Suppressor macrophage (primary cell): Measurements from ENCODE around the gene NT5C3B.
"Not testable (repeated sequence)": the region's sequence is repeated elsewhere in the genome, so short reads cannot be mapped to it uniquely, and the experiment has no call there.

Experiments
- DNase-seq, 4 experiments: peaks; one replicate each; pipeline ENCODE4 v3.0.0-alpha.2; 2020 to 2022

The NT5C3B gene

GRCh38 chr17:41839448-41839847 lies 3.4 kb upstream of the NT5C3B start:
- DNase-seq: not testable (repeated sequence)

- no peak for DNase-seq
Observed at GRCh38 chr17:41837761-41838538, 1.9 kb upstream of the NT5C3B start, which contains the start of gene KLHL10. Gene KLHL10 (plus strand): TSS chr17:41837825. CDS start chr17:41837933, 108 bp downstream.

DNA sequence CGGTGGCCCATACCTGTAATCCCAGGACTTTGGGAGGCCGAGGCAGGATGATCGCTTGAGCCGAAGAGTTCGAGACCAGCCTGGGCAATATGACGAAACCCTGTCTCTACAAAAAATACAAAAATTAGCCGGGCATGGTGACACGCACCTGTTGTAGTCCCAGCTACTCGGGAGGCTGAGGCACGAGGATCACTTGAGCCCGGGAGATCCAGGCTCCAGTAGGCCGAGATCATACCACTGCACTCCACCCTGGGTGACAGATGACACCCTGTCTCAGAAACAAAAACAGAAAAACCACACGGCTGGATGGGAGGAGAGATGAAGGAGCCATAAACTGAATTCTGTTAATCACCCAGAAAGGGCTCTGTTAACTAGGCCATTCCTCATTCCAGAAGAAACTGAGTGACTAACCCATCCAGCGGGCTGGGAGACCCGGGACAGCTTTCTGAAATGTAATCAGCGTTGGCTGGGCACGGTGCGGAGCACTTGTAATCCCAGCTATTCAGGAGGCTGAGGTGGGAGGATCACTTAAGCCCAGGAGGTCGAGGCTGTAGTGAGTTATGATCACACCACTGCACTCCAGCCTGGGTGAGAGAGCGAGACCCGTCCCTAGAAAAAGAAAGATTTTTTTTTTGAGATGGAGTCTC lies 641 bp upstream of the NT5C3B start:
- DNase-seq: no peak

- peak in 3 of 4 experiments; percentile 43 to 52 (median 43) for DNase-seq
Observed at GRCh38 chr17:41835214-41835799, 725 bp downstream of the NT5C3B start.

GRCh38 chr17:41829961-41830360 lies 6.1 kb downstream of the NT5C3B start:
- DNase-seq: not testable (repeated sequence)

DNA sequence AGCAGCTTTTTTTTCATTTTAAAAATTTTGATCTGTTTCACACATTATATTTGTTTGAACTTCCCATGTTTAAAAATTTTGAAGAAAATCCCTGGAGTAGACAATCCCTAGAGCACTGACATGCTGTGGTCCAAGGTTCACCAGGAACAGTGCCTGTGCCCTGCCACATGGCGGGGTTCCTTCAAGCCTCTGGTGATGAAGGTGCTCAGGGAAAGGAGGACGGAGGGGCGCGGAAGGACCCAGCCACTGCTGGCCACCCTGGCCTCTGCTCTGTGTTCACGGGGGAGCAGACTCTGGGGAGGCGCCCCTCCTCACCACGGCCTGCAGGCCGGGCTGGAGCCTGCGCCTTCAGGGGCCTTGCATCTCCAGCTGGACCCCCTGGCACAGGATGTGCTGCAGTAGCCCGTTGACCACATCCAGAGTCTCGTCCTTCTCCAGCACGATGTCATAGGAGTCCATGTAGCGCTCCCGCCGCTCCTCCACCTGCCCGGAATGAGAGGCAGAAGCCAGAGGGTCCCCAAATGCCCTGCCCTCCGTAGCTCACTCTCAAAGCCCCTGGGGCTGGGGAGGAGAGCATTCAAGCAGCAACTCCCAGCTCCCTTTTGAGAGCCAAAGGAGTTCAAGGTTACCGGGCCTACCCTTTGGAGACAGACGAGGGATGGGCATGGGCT lies 10.7 kb downstream of the NT5C3B start:
- DNase-seq: no peak

DNA sequence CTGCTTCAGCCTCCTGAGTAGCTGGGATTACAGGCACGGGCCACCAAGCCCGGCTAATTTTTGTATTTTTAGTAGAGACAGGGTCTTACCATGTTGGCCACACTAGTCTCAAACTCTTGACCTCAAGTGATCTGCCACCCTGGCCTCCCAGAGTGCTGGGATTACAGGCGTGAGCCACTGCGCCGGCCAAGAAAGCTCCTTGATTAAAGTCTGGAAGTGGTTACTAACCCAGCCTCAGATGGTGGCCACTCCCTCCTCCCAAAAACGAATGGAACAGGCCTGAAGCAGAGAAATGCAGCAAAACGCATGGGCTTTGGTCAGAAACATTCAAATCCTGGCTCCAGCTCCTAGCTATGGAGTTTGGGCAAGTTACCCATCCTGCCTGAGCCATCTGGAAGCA lies 11.9 kb downstream of the NT5C3B start:
- DNase-seq: no peak

- DNase-seq: no peak
Observed at GRCh38 chr17:41823580-41823979, 12.5 kb downstream of the NT5C3B start.

GRCh38 chr17:41823141-41823524 lies 12.9 kb downstream of the NT5C3B start:
- DNase-seq: no peak

DNA sequence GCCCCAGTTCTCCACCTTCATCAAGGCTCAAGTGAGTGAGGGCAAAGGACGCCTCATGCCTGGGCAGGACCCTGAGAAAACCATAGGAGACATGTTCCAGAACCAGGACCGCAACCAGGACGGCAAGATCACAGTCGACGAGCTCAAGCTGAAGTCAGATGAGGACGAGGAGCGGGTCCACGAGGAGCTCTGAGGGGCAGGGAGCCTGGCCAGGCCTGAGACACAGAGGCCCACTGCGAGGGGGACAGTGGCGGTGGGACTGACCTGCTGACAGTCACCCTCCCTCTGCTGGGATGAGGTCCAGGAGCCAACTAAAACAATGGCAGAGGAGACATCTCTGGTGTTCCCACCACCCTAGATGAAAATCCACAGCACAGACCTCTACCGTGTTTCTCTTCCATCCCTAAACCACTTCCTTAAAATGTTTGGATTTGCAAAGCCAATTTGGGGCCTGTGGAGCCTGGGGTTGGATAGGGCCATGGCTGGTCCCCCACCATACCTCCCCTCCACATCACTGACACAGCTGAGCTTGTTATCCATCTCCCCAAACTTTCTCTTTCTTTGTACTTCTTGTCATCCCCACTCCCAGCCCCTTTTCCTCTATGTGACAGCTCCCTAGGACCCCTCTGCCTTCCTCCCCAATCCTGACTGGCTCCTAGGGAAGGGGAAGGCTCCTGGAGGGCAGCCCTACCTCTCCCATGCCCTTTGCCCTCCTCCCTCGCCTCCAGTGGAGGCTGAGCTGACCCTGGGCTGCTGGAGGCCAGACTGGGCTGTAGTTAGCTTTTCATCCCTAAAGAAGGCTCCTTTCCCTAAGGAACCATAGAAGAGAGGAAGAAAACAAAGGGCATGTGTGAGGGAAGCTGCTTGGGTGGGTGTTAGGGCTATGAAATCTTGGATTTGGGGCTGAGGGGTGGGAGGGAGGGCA lies 13.6 kb downstream of the NT5C3B start:
- DNase-seq: no peak

DNA sequence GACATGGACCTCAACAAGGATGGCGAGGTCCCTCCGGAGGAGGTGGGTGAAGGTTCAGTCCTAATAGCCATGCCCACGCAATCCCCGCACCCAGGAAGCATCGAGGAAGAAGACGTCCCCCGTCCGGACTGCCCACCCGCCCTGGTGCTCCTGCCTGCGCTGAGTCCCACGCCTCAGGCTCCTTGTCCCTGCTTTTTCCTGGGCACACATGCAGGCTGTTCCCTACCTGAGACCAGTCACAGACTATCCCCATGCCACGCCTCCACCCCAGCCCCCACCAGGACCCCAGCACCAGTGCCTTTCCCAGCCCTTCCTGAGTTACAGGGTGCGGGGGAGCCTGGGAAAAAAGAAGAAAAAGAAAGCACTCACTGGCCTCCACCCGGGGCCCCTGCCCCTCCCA lies 14.3 kb downstream of the NT5C3B start:
- no peak for DNase-seq

GRCh38 chr17:41818024-41818423 lies 18.0 kb downstream of the NT5C3B start:
- DNase-seq: no peak

- no peak for DNase-seq
Observed at GRCh38 chr17:41816637-41817320, 19.3 kb downstream of the NT5C3B start.

GRCh38 chr17:41814195-41814594 lies 21.8 kb downstream of the NT5C3B start:
- DNase-seq: no peak

GRCh38 chr17:41813699-41814124 lies 22.3 kb downstream of the NT5C3B start:
- no peak for DNase-seq

DNA sequence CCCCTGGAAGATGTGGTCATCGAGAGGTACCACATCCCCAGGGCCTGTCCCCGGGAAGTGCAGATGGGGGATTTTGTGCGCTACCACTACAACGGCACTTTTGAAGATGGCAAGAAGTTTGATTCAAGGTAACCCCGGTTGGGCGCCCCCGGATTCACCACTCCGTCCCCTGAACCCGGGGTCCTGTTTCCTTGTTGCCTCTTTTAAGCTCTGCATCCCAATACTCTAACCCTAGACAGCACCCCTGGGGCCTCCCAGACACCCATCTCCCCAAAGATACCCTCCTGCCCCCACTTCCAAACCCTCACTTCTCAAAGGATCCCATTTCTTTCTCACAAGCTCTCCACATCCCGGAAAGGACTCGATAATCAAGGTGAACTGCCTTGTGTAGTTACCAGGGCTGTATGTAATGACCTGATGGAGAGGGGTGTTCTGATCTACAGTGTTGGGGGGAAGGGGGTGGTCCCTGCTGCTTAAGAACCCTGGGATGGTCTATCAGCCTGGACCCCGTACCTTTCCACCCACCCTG lies 22.8 kb downstream of the NT5C3B start:
- no peak for DNase-seq

DNA sequence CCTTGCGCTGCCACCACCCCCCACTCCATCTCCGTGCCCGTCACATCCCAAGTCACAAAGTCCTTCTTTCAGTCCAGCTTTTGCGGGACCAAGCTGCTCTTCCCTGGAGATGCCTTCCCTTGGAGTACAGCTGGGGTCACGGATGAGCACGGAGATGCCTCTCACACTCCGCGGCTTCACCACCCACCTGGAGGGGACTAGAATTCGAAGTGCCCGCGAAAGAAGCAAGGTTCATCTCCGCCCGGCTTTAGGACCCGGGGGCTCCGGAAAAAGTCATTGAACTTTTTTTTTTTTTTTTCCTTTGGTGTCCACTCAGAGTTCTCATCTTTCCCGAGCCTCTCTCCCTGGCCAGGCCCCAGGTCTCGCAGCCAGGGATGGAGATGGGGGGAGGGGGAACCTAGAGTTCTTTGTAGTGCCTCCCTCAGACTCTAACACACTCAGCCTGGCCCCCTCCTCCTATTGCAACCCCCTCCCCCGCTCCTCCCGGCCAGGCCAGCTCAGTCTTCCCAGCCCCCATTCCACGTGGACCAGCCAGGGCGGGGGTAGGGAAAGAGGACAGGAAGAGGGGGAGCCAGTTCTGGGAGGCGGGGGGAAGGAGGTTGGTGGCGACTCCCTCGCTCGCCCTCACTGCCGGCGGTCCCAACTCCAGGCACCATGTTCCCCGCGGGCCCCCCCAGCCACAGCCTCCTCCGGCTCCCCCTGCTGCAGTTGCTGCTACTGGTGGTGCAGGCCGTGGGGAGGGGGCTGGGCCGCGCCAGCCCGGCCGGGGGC lies 23.5 kb downstream of the NT5C3B start, which contains the start of gene FKBP10:
FKBP10 (plus strand) TSS at position 624 of the 771 bp plus-strand sequence; CDS start at position 655, 31 bp downstream.
- DNase-seq: peak in 2 of 4 experiments; percentile 13

DNA sequence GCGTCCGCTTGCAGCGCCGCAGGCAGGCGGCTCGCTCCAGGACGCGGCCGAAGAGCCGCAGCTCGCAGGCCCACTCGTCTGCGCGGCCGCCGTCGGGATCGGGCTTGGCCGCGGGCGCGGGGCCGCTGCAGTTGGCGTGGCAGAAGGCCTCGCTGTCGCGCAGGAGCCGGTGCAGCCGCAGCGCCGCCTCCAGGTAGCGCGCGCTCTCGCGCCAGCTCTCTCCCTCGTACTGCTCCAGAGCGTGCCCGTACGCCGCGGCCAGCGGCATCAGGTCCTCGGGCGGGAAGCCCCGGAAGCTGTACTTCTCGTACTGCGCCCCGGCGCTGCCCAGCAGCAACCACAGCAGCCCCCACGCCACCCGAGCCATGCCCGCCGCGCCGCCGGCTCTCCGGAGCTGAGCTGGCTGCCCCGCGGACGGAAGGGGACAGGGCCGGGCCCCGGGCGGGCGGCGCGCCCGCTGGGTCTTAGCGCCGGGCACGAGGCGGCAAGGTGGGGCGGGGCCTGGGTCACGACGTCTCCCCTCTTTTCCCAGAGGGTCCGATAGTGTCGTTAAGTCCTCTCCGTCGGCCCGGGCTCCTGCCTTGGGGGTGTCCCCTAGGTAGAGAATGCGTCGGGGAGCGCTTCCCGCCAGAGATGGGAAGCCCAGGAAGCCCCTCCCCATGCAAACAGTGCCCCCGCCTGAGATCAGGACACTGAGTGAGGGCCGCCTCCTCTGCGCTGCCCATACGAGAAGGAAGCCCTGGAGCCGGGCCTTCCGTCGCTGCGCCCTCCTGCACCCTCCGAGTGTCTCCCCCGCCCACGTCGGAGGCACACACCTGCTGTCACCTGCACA lies 24.3 kb downstream of the NT5C3B start, which contains the start of gene P3H4:
P3H4 (minus strand) TSS at position 401 of the 832 bp plus-strand sequence; CDS start at position 367, 34 bp downstream.
- peak; percentile 58 to 87 (median 72) for DNase-seq
